Choroid plexus epithelial cell (primary cell): ENCODE measurements around the gene HEMK1.

Experiments
- DNase-seq: peaks from one replicate; pipeline ENCODE4 v3.0.0-alpha.2; 2010; ENCODE audit warnings: low read depth
- H3K4me3 ChIP-seq: 2 replicates; pipeline ENCODE4 v1.5.1; 2011; ENCODE audit warnings: low read depth, mild to moderate bottlenecking, control low read depth, low read length, moderate library complexity
- TF ChIP-seq, protein P1 (sequence below): conservative IDR thresholded peaks from 2 replicates; pipeline ENCODE4 v1.5.1; 2011; ENCODE audit warnings: low read depth, mild to moderate bottlenecking, control low read depth, inconsistent platforms, low read length, moderate library complexity

Gene HEMK1

DNA sequence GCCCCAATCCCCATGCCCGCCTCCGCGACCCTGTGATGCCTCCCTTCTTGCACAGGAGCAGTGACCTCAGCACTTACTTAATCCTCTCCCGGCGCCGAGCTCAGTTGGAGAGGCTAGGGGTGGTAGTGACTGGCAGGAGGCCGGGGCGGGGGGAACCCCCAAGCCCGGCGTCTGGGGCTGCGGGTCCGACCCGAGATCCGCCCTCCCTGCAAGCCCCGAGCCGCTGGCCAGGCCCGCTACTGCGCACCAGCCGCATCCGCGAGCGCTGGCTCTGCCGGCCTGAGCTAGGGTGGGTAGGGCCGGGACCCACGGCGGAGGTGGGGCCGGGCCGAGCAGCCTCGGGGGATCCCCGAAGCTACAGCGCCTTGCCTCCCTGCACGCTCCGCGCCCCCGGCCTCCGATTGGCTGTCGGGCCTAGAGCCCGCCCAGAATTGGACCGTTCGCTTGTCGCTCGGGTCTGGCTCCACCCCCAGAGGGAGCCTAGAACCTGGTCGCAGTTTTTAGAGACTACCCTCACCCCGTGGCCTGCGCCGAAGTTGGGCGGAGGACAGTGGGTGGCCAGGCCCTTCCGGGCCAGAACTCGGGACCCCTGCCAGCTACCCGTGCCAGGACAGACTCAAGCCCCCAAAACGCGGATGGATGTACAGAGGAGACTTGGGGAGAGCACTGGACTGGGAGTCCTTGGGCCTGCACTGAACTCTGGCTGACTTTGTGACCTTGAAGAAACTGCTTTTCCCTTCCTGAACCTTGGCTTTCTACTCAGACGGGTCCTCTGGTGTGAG is 1.7 kb upstream of the HEMK1 start, which contains the start of gene C3orf18:
TSS of gene C3orf18 (minus strand) at position 362 of the 782 bp plus-strand sequence. CDS start 2,048 bp downstream, outside the sequence.
- H3K4me3 ChIP-seq = peak within 1 kb of the TSS; percentile 63
- DNase-seq = peak; percentile 93
- TF ChIP-seq, protein P1, sequence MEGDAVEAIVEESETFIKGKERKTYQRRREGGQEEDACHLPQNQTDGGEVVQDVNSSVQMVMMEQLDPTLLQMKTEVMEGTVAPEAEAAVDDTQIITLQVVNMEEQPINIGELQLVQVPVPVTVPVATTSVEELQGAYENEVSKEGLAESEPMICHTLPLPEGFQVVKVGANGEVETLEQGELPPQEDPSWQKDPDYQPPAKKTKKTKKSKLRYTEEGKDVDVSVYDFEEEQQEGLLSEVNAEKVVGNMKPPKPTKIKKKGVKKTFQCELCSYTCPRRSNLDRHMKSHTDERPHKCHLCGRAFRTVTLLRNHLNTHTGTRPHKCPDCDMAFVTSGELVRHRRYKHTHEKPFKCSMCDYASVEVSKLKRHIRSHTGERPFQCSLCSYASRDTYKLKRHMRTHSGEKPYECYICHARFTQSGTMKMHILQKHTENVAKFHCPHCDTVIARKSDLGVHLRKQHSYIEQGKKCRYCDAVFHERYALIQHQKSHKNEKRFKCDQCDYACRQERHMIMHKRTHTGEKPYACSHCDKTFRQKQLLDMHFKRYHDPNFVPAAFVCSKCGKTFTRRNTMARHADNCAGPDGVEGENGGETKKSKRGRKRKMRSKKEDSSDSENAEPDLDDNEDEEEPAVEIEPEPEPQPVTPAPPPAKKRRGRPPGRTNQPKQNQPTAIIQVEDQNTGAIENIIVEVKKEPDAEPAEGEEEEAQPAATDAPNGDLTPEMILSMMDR = no peak

DNA sequence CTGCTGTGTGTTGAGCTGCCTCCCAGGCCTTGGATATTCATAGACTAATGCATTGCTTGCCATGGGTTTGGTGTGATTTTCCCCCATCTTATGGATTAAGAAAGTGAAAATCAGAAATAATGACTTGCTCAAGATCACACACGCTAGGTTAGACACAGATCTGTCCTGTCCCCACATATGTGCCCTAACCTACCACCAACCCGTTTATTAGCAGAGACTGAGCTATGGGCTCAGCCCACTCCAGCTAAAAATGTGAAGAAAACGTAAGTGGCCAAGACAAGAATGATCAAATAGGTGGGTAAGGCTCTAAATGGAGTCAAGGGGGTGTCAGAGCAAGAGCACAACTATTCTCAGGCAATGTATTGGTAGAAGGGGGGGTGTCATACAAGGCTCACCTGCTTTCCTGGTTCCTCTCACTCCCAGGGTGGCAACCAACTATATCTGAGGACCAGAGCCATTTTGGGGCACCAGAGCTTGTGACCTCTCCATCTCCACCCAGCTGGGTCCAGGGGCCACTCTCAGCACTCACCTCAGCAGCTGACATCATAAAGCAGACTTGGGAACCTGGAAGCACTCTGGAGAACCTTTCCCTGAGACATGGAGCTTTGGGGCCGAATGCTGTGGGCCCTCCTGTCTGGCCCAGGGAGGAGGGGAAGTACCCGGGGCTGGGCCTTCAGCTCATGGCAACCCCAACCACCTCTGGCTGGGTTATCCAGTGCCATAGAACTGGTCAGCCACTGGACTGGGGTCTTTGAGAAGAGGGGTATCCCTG is 1.4 kb downstream of the HEMK1 start:
- H3K4me3 ChIP-seq = no peak overlapping the region
- DNase-seq = no peak
- TF ChIP-seq, protein P1 = no peak

DNA sequence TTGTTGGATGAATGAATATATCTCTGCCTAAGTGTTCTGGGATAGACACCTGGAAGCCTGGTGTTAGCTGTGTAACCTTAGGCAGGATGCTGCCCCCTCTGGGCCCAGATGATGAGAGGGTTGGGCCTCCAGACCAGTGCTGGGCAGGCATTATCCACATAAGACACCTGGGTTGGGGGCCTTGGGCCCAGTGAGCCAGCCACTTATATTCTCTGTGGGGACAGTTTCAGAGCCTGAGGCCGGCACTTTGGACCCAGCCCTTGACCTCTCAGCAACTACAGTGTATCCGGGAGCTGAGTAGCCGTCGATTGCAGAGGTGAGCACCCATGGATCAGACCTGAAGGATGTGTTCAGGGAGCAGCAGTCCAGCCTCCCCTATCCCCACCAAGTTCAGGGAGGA is 2.2 kb downstream of the HEMK1 start:
- no peak overlapping the region for H3K4me3 ChIP-seq
- TF ChIP-seq, protein P1 = peak; percentile 7
- DNase-seq = no peak

DNA sequence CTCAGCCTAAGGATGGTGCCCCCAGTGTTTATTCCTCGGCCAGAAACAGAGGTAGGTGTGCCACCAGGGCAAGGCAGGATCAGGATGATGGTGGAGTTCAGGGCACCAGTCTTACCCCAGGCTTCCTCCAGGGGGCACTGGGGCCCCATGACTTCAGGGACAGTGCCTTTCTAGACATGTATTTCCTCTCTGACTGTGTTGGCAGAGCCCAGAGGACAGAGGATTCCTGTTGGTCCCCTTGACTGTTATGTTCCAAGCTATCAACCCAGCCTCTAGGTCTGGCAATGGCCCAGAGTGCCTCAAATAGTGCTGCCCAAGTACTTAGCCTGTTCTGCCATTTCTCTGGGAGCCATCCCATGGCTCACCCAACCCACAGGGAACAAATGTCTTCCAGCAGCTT is 2.8 kb downstream of the HEMK1 start:
- H3K4me3 ChIP-seq = no peak overlapping the region
- DNase-seq = peak; percentile 77
- TF ChIP-seq, protein P1 = peak; percentile 95

DNA sequence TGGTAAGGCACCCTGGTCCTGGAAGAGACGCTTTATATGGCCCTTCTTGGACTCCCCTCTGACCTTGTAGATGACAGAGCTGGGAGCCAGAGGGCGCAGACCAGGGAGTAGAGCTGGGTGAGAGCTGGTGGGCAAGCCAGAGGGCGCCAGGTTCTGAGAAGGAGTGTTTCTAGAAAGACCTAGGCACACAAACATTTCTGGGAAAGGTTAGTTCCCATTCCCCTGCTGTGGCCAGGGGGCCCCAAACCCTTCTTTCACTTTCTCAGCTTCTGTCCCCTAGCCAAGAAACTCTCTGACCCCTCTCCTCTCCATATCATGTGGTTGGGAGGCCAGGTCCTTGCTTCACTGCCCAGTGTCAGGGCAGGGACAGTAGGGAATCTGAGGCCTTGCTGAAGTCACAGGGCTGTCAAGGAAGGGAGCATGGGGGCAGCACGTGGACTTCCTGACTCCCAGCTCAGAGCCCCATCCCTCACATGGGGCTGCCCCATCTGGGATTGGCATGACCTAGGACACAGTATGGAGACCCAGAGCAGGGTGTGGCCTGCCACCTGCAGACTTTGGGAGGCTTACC is 3.6 kb downstream of the HEMK1 start:
- H3K4me3 ChIP-seq = no peak overlapping the region
- DNase-seq = no peak
- TF ChIP-seq, protein P1 = no peak

DNA sequence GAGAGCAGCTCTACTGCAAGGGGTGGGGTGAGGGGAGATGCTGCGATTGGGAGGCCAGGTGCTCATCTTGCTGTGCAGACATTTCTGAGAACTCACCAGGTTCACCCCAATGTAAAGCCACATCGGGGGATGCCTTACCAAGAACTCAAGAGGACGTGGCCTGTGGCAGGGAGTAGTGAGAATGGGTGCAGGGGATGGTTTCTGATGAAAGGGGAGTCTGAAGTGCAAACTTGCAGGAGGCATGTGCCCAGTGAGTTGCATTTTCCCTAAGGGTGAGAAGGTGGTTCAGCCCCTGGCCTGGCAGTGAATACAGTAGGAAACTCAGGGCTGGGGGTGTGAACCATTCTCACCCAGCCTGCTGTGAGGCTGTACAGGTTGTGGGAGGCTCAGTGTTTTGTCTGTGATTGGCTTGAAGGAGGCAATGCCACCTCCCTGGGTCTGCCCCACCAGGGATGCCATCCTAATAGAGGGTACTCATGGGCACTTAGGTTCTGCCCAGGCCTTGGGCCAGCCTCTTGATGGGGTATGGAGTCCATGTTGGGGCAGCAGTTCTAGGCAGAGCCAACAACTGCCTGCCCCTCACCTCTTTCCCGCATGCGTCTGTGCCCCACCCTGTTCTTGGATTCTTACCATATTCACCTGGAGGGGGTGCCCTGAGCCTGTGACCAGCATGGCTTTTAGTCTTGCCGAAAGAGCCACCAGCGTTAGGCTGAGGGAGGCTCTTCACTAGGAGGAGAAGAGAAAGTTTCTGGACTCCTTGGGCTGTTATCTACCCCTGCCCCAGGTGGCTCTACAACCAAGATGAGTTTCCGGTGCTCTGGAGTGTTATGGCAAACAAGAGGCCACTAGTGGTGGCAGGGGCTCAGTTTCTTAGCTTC is 4.5 kb downstream of the HEMK1 start:
- TF ChIP-seq, protein P1 = no peak
- no peak overlapping the region for H3K4me3 ChIP-seq
- no peak for DNase-seq
